ENCODE measurements around the gene EPB41L1. TPM values are rescaled to one million over a fixed set of nuclear protein-coding genes. Genes with fewer than 3 reads are reported as not detected.
"Not testable (repeated sequence)": the region's sequence is repeated elsewhere in the genome, so short reads cannot be mapped to it uniquely, and the experiment has no call there.

Gene EPB41L1
- total RNA-seq, 1 donor from 2014 or later: 43.1 TPM

- no peak for DNase-seq (ENCODE audit: low spot score in 2 of 2, unreplicated experiment in 2 of 2)
- Mint-ChIP-seq H3K27ac (no peak overlapping the region), H3K36me3 (no peaks in the 10 kb centered on the region), H3K9me3 (no peaks in the 10 kb centered on the region), H3K4me1 (peaks cover 2% of the 10 kb centered on the region), H3K4me3 (no peak overlapping the region), H3K27me3 (ENCODE audit: low read depth) (no peaks in the 10 kb centered on the region)
- TF ChIP-seq CTCF (IDR thresholded peaks at IDR 0.05; ENCODE audit: unreplicated experiment): no peak
Measured at GRCh38 chr20:36133821-36134220, 20.7 kb upstream of the EPB41L1 start.

- H3K4me1 Mint-ChIP-seq: peaks cover 3% of the 10 kb centered on the region
- no peak overlapping the region for H3K27ac Mint-ChIP-seq
- no peak overlapping the region for H3K4me3 Mint-ChIP-seq
- TF ChIP-seq CTCF (IDR thresholded peaks at IDR 0.05; ENCODE audit: unreplicated experiment): no peak
- no peaks in the 10 kb centered on the region for H3K9me3 Mint-ChIP-seq
- H3K27me3 Mint-ChIP-seq (ENCODE audit: low read depth): no peaks in the 10 kb centered on the region
- no peaks in the 10 kb centered on the region for H3K36me3 Mint-ChIP-seq
- no peak for DNase-seq (ENCODE audit: low spot score in 2 of 2, unreplicated experiment in 2 of 2)
Measured at GRCh38 chr20:36135159-36135558, 19.4 kb upstream of the EPB41L1 start.

- Mint-ChIP-seq H3K4me1 (peaks cover 3% of the 10 kb centered on the region), H3K27ac (no peak overlapping the region), H3K36me3 (no peaks in the 10 kb centered on the region), H3K4me3 (no peak overlapping the region), H3K27me3 (ENCODE audit: low read depth) (no peaks in the 10 kb centered on the region), H3K9me3 (no peaks in the 10 kb centered on the region)
- no peak for DNase-seq (ENCODE audit: low spot score in 2 of 2, unreplicated experiment in 2 of 2)
- TF ChIP-seq CTCF (IDR thresholded peaks at IDR 0.05; ENCODE audit: unreplicated experiment): no peak
Measured at GRCh38 chr20:36135821-36136220, 18.7 kb upstream of the EPB41L1 start.

GRCh38 chr20:36137313-36137712, 17.2 kb upstream of the EPB41L1 start:
- H3K4me3 Mint-ChIP-seq; H3K27me3 Mint-ChIP-seq (ENCODE audit: low read depth); H3K9me3 Mint-ChIP-seq; DNase-seq (ENCODE audit: low spot score in 2 of 2, unreplicated experiment in 2 of 2); H3K4me1 Mint-ChIP-seq; H3K36me3 Mint-ChIP-seq; H3K27ac Mint-ChIP-seq: not testable (repeated sequence)

- H3K4me1 Mint-ChIP-seq: peaks cover 3% of the 10 kb centered on the region
- DNase-seq (ENCODE audit: low spot score in 2 of 2, unreplicated experiment in 2 of 2): no peak
- H3K36me3 Mint-ChIP-seq: no peaks in the 10 kb centered on the region
- H3K9me3 Mint-ChIP-seq: no peaks in the 10 kb centered on the region
- no peak overlapping the region for H3K27ac Mint-ChIP-seq
- no peak overlapping the region for H3K4me3 Mint-ChIP-seq
- TF ChIP-seq CTCF (IDR thresholded peaks at IDR 0.05; ENCODE audit: unreplicated experiment): no peak
- H3K27me3 Mint-ChIP-seq (ENCODE audit: low read depth): no peaks in the 10 kb centered on the region
Measured at GRCh38 chr20:36141310-36141709, 13.2 kb upstream of the EPB41L1 start.

- Mint-ChIP-seq H3K36me3 (no peaks in the 10 kb centered on the region), H3K4me3 (no peak overlapping the region), H3K9me3 (no peaks in the 10 kb centered on the region), H3K4me1 (no peaks in the 10 kb centered on the region), H3K27me3 (ENCODE audit: low read depth) (no peaks in the 10 kb centered on the region), H3K27ac (no peak overlapping the region)
- TF ChIP-seq CTCF (IDR thresholded peaks at IDR 0.05; ENCODE audit: unreplicated experiment): no peak
- no peak for DNase-seq (ENCODE audit: low spot score in 2 of 2, unreplicated experiment in 2 of 2)
Measured at GRCh38 chr20:36144336-36144735, 10.2 kb upstream of the EPB41L1 start.

Measured in mesothelial cell of epicardium (in vitro differentiated cells).